Panc1 (cell line): ENCODE data around the gene GCH1. TPM values are rescaled to one million over a fixed set of nuclear protein-coding genes. Genes with fewer than 3 reads are reported as not detected.

Source experiments
- ATAC-seq: fragments of 200-7000 bp; cut with Tn5 transposase; 2 replicates; pipeline ENCODE4 v1.9.1; 2020; ENCODE audit warnings: mild to moderate bottlenecking, moderate library complexity
- BruUV-seq: library from RNA; stranded (reverse); fragments of 400-500 nt; replicated peaks from 2 replicates; lab custom pipeline; 2021; lab: Mats Ljungman, UMichigan
- CTCF ChIA-PET: fragments of 300-600 bp; sonication (Branson Sonifier 250); formaldehyde crosslinking; loops from one replicate; lab custom pipeline; 2022; ENCODE audit warnings: antibody characterized with exemption; lab: Charles Lee
- POLR2A ChIA-PET: fragments of 300-600 bp; sonication (Branson Sonifier 250); formaldehyde crosslinking; loops from one replicate; lab custom pipeline; 2022; ENCODE audit warnings: antibody characterized with exemption; lab: Charles Lee
- DNase-seq: peaks from one replicate; pipeline ENCODE4 v3.0.0-alpha.2; 2010; ENCODE audit warnings: low read depth, low spot score
- H3K27ac ChIP-seq: 2 replicates; pipeline ENCODE4 v1.5.1; 2011; ENCODE audit warnings: mild to moderate bottlenecking, low read length, inconsistent platforms
- H3K27me3 ChIP-seq: fragments of 200-500 bp; sonication (Bioruptor generic); 2 replicates; pipeline ENCODE4 v1.6.0; 2014; ENCODE audit warnings: low read length, inconsistent platforms; ENCODE audit not compliant: control insufficient read depth, insufficient read depth
- H3K36me3 ChIP-seq: fragments of 200-500 bp; sonication (Bioruptor generic); 2 replicates; pipeline ENCODE4 v1.5.1; 2014; ENCODE audit warnings: inconsistent platforms, mild to moderate bottlenecking, low read length, moderate library complexity; ENCODE audit not compliant: control insufficient read depth, insufficient read depth
- H3K4me1 ChIP-seq: 2 replicates; pipeline ENCODE4 v1.5.1; 2011; ENCODE audit warnings: inconsistent platforms, mild to moderate bottlenecking, low read length, moderate library complexity; ENCODE audit not compliant: control insufficient read depth, insufficient read depth
- H3K4me3 ChIP-seq, 2 experiments: 2 replicates each; pipeline ENCODE4 v1.5.1; 2011 to 2012; ENCODE audit warnings: low read depth in 2 of 2, low read length in 2 of 2, mild to moderate bottlenecking in 2 of 2, inconsistent platforms in 1 of 2, moderate library complexity in 1 of 2
- H3K9me3 ChIP-seq: fragments of 200-500 bp; sonication (Bioruptor generic); 2 replicates; pipeline ENCODE4 v1.5.1; 2014; ENCODE audit warnings: low read depth, mild to moderate bottlenecking, inconsistent platforms, low read length, moderate library complexity; ENCODE audit not compliant: control insufficient read depth, insufficient read depth
- POLR2AphosphoS5 ChIP-seq: IDR thresholded peaks from 2 replicates; pipeline ENCODE4 v1.6.1; 2012; ENCODE audit warnings: mild to moderate bottlenecking, low read depth, low read length, moderate library complexity
- SIN3A ChIP-seq: IDR thresholded peaks from 2 replicates; pipeline ENCODE4 v1.6.1; 2012; ENCODE audit warnings: low read depth, mild to moderate bottlenecking, low read length, moderate library complexity, borderline replicate concordance; ENCODE audit not compliant: insufficient read depth
- TCF7L2 ChIP-seq: IDR thresholded peaks from 2 replicates; pipeline ENCODE4 v1.6.1; 2011; ENCODE audit warnings: mild to moderate bottlenecking, low read depth, low read length, inconsistent platforms
- in situ Hi-C: cut with HindIII; loops from 2 replicates; pipeline ENCODE4 v1.10.0; 2016; ENCODE audit warnings: low sequenced_read_pairs, low pct_unique_long_range_greater_than_20kb
- intact Hi-C: fragments of 100-400 bp; cut with micrococcal nuclease; formaldehyde crosslinking; loops from one replicate; pipeline ENCODE4 v1.10.0; 2022; ENCODE audit not compliant: unreplicated experiment
- total RNA-seq: library from RNA; stranded (reverse); gene quantifications from one replicate; pipeline ENCODE4 v1.2.1, GENCODE V29; 2021; ENCODE audit not compliant: unreplicated experiment
- TF ChIP-seq, protein P1 (sequence below): fragments of 450-650 bp; IDR thresholded peaks from 2 replicates; pipeline ENCODE4 v1.5.1; 2017; ENCODE audit warnings: mild to moderate bottlenecking
- TF ChIP-seq, protein P2 (sequence below), 2 experiments: IDR thresholded peaks; 2 replicates each; pipeline ENCODE4 v1.6.1; 2011 to 2012; ENCODE audit warnings: low read depth in 2 of 2, control low read depth in 1 of 2, low read length in 1 of 2, mild to moderate bottlenecking in 1 of 2, moderate library complexity in 1 of 2; ENCODE audit not compliant: insufficient read depth in 1 of 2

The GCH1 gene
- total RNA-seq, 1 experiment from 2014 or later: 3.6 TPM

DNA sequence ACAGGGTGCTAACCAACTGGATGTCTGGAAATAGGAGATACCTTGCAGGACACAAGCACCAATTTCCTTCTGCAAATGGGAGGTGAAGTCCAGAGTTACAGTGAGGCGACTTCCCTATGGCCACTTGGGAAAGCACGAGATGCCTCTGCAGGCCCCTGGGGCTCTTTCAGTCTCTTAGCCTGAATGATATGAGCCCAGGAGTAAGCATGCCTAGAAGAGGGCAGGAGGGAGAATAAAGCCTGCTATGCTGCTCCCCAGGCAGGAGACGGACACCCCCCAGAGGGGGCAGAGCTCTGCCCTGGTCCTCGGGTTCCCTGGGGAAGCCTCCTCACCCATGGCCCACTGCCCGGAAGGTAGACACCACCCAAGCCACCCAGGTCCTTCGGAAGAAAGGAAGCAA, 105.1 kb downstream of the GCH1 start:
- Histone ChIP-seq H3K36me3 (no peaks in the 10 kb centered on the region), H3K27me3 (no peaks in the 10 kb centered on the region), H3K4me1 (no peaks in the 10 kb centered on the region), H3K4me3 (no peak overlapping the region), H3K9me3 (no peaks in the 10 kb centered on the region), H3K27ac (no peak overlapping the region)
- intact Hi-C loops (no loop called here), in situ Hi-C loops (no loop called here)
- DNase-seq (no peak), ATAC-seq (no peak)
- POLR2A ChIA-PET: no interaction called here
- CTCF ChIA-PET: no interaction called here
- TF ChIP-seq TCF7L2: no peak
- TF ChIP-seq, protein P1, sequence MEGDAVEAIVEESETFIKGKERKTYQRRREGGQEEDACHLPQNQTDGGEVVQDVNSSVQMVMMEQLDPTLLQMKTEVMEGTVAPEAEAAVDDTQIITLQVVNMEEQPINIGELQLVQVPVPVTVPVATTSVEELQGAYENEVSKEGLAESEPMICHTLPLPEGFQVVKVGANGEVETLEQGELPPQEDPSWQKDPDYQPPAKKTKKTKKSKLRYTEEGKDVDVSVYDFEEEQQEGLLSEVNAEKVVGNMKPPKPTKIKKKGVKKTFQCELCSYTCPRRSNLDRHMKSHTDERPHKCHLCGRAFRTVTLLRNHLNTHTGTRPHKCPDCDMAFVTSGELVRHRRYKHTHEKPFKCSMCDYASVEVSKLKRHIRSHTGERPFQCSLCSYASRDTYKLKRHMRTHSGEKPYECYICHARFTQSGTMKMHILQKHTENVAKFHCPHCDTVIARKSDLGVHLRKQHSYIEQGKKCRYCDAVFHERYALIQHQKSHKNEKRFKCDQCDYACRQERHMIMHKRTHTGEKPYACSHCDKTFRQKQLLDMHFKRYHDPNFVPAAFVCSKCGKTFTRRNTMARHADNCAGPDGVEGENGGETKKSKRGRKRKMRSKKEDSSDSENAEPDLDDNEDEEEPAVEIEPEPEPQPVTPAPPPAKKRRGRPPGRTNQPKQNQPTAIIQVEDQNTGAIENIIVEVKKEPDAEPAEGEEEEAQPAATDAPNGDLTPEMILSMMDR: no peak
- TF ChIP-seq, protein P2, sequence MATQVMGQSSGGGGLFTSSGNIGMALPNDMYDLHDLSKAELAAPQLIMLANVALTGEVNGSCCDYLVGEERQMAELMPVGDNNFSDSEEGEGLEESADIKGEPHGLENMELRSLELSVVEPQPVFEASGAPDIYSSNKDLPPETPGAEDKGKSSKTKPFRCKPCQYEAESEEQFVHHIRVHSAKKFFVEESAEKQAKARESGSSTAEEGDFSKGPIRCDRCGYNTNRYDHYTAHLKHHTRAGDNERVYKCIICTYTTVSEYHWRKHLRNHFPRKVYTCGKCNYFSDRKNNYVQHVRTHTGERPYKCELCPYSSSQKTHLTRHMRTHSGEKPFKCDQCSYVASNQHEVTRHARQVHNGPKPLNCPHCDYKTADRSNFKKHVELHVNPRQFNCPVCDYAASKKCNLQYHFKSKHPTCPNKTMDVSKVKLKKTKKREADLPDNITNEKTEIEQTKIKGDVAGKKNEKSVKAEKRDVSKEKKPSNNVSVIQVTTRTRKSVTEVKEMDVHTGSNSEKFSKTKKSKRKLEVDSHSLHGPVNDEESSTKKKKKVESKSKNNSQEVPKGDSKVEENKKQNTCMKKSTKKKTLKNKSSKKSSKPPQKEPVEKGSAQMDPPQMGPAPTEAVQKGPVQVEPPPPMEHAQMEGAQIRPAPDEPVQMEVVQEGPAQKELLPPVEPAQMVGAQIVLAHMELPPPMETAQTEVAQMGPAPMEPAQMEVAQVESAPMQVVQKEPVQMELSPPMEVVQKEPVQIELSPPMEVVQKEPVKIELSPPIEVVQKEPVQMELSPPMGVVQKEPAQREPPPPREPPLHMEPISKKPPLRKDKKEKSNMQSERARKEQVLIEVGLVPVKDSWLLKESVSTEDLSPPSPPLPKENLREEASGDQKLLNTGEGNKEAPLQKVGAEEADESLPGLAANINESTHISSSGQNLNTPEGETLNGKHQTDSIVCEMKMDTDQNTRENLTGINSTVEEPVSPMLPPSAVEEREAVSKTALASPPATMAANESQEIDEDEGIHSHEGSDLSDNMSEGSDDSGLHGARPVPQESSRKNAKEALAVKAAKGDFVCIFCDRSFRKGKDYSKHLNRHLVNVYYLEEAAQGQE (IDR thresholded peaks at IDR 0.05; ENCODE audit: insufficient read depth in 1 of 2, low read depth in 2 of 2, low read length in 1 of 2): no peak
- TF ChIP-seq POLR2AphosphoS5: no peak
- no peak for TF ChIP-seq SIN3A
- BruUV-seq: no TSS peak

DNA sequence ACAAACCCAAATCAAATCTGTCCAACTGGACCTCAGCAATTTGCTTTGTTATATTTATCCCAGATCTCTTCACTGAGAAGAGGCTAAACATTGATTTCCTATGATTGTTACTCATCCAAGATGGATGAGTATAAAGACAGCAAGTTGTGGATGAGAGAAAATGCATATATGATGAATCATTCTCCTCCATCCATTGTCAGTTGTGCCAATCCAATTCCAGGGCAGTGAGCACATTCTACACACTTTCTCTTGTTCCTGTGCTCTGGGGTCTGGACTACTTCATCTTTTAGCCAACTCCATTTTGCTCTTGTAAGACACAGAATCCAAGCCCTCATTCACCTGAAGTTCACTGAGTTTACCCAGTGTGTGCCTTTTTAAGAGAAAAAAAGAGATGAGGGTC, 105.7 kb downstream of the GCH1 start:
- in situ Hi-C loops: no loop called here
- ATAC-seq: no peak

More for the DNA sequence above, 105.7 kb downstream of the GCH1 start:
- H3K27ac ChIP-seq: no peak overlapping the region
- no peaks in the 10 kb centered on the region for H3K4me1 ChIP-seq
- no peaks in the 10 kb centered on the region for H3K27me3 ChIP-seq
- intact Hi-C loops: no loop called here
- CTCF ChIA-PET: no interaction called here
- H3K4me3 ChIP-seq: no peak overlapping the region
- no peak for DNase-seq
- H3K36me3 ChIP-seq: no peaks in the 10 kb centered on the region
- POLR2A ChIA-PET: no interaction called here
- no peaks in the 10 kb centered on the region for H3K9me3 ChIP-seq
- TF ChIP-seq SIN3A (no peak), POLR2AphosphoS5 (no peak), TCF7L2 (no peak)
- TF ChIP-seq, protein P1: no peak
- TF ChIP-seq, protein P2 (IDR thresholded peaks at IDR 0.05; ENCODE audit: insufficient read depth in 1 of 2, low read depth in 2 of 2, low read length in 1 of 2): no peak
- no TSS peak for BruUV-seq
